Neural progenitor cell (in vitro differentiated cells): ENCODE measurements around the gene INO80C.

Experiments used
- CTCF ChIP-seq: fragments of 200-600 bp; sonication (generic); IDR thresholded peaks from 2 replicates; pipeline ENCODE4 v1.5.1; 2017; ENCODE audit warnings: antibody characterized with exemption, mild to moderate bottlenecking
- EZH2 ChIP-seq: fragments of 200-600 bp; sonication (generic); IDR thresholded peaks from 2 replicates; pipeline ENCODE4 v1.6.1; 2017; ENCODE audit warnings: antibody characterized with exemption, mild to moderate bottlenecking, moderate library complexity
- EZH2phosphoT487 ChIP-seq: fragments of 200-600 bp; sonication (generic); IDR thresholded peaks from 2 replicates; pipeline ENCODE4 v1.6.1; 2017; ENCODE audit warnings: antibody characterized with exemption

- no peak for TF ChIP-seq CTCF
- TF ChIP-seq EZH2 = no peak
- no peak for TF ChIP-seq EZH2phosphoT487
Measured at GRCh38 chr18:35508030-35508429, 10.3 kb upstream of the INO80C start.
